C4-2B (cell line): ENCODE data around the gene PPP3R2.
A peak's percentile ranks its signal among the peaks of the same experiment; 100 is the strongest.

Experiments
- H3K27ac ChIP-seq: fragments of 450-650 bp; 2 replicates; pipeline ENCODE4 v1.5.1; 2017
- ZFX ChIP-seq: fragments of 450-650 bp; IDR thresholded peaks from 2 replicates; pipeline ENCODE4 v1.6.1; 2017
- TF ChIP-seq, protein P1 (sequence below): fragments of 450-650 bp; conservative IDR thresholded peaks from 2 replicates; pipeline ENCODE4 v1.5.1; 2017; ENCODE audit warnings: mild to moderate bottlenecking

PPP3R2 gene

DNA sequence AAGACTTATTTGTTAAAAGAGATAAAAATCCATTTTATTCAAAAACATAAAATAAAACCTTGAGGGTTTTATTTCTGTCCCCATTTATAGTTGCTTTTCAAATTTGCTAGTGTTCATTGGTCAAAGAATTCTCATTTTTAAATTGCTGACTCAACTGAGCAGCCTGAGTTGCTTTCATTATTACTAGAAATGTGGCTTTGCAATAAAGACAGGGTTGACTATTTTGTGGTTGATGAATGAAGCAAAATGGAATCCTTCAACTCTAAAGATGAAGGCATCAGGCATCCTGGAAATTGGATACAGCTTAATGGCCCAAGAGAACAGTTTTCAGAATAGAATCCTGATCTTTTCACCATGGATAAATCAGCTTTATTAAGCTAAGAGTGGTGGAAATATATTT lies 23.9 kb upstream of the PPP3R2 start:
- TF ChIP-seq, protein P1, sequence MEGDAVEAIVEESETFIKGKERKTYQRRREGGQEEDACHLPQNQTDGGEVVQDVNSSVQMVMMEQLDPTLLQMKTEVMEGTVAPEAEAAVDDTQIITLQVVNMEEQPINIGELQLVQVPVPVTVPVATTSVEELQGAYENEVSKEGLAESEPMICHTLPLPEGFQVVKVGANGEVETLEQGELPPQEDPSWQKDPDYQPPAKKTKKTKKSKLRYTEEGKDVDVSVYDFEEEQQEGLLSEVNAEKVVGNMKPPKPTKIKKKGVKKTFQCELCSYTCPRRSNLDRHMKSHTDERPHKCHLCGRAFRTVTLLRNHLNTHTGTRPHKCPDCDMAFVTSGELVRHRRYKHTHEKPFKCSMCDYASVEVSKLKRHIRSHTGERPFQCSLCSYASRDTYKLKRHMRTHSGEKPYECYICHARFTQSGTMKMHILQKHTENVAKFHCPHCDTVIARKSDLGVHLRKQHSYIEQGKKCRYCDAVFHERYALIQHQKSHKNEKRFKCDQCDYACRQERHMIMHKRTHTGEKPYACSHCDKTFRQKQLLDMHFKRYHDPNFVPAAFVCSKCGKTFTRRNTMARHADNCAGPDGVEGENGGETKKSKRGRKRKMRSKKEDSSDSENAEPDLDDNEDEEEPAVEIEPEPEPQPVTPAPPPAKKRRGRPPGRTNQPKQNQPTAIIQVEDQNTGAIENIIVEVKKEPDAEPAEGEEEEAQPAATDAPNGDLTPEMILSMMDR, result no peak
- no peak for TF ChIP-seq ZFX
- H3K27ac ChIP-seq, result no peak overlapping the region

DNA sequence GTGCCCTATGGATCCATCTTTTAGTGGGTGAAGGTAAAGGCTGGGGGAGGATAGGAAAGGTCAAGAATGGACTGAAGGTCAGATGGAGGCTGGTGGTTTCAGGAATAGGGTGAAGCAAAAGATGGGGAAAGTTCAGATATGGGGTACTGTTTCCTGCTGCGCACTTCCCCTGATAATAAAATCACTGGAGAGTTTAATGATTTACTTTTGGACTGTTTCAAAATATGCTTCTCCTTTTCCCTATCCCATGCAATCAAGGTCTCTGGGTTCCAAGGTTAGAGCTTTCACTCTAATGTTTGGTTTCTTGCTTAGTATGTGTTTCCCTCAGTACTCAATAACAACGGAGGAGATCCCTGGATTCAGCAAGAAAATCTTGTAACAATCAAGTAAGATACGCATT lies 10.8 kb upstream of the PPP3R2 start:
- H3K27ac ChIP-seq, result no peak overlapping the region
- TF ChIP-seq, protein P1, result no peak
- no peak for TF ChIP-seq ZFX

DNA sequence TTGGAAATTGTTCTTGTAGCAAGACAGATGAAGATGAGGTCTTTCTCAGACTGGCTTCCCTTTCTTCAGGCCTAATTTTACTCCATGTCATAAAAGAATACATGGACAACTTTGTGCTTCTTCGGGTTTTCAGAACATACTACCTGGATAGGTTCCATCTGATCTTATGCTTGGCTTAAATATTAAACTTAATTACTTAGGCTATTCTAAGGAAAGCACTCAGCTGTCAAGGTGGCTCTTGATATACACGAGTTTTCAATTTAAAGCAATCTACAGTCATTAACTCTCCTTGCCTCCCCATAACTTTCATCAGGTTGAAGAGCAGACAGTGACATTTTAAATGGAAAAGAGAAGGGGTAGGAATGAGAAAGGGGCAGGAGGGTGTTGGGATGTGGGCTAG lies 9.5 kb upstream of the PPP3R2 start:
- H3K27ac ChIP-seq, result no peak overlapping the region
- no peak for TF ChIP-seq ZFX
- TF ChIP-seq, protein P1, result no peak

DNA sequence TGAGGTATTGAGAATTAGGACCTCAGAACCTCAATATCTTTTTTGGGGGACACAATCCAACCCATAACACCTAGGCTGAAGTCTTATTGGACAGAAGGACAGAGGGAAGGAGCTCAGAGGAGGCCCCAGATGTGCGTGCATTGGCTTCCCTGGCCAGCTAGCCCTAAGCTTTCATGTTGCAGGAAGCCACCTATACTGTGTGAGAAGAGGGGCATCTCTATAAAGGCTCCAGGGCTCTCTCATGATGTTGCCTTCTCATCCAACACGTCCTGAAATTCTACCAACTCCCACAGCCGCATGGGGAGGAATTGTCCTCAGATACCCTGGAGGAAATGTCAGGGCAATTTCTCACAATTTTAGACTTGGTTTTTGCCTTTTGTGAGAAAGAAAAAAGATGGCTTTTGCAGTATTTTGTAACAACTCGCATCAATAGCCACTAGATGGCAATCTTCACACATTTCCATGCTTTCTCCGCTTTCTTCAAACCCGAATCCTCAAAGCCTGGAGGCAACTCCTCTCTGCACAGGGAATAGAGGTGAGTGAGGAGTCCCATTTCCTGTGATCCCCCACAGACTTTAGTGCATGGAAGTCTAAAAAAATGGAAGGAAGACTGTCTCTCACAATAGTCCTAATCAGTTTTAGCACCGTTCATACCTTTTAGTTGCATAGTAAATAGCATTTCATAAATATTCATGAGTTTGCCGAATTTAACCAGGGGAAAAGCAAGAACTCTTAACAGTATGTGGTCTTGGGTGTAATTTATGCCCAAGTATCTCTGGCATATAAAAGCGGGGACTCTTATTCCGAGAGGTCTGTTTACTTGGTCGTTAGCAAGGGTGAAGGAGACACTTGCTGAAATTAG lies 7.4 kb upstream of the PPP3R2 start:
- no peak overlapping the region; the same call in 1 of the 2 replicates for H3K27ac ChIP-seq
- TF ChIP-seq, protein P1, result peak; percentile 84
- no peak for TF ChIP-seq ZFX

DNA sequence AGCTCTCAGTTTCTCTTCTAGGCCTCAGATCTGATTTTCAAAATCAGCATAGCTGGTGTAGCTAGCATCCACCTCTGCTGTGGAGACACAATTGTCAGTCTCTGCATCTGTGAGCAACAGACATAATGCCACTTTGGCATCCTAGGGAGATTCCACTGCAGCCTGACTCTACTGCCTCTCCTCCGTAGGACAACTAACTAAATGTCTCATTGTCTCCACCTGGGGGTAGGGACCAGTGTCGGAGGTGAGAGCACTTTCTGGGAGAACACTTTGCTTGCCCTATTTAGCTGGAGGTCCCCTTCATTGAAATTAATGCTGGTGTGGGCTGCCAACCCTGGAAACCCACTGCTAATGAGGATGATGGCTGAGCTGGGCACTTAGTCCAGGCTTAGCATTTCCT lies 1.4 kb downstream of the PPP3R2 start:
- no peak overlapping the region for H3K27ac ChIP-seq
- TF ChIP-seq, protein P1, result no peak
- no peak for TF ChIP-seq ZFX

DNA sequence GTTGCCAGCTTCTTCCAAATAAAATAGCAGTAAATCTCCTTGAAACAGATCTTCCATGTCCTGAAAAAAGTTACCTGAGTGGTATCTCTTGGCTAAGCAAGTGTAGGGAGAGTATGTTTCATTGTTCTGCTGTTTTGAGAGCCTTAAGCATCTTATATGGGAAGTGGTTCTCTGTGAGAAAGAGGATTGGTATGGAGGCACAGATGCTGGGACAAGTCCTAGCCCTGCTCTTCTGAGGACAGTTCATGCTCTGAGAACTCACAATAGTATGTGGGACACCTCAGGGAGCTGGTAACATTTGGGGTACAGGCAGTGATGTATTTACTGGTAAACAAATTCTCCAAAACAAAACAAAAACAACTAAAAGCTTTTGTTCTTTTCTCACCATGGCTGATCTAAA lies 2.0 kb downstream of the PPP3R2 start:
- H3K27ac ChIP-seq, result no peak overlapping the region
- no peak for TF ChIP-seq ZFX
- TF ChIP-seq, protein P1, result no peak

DNA sequence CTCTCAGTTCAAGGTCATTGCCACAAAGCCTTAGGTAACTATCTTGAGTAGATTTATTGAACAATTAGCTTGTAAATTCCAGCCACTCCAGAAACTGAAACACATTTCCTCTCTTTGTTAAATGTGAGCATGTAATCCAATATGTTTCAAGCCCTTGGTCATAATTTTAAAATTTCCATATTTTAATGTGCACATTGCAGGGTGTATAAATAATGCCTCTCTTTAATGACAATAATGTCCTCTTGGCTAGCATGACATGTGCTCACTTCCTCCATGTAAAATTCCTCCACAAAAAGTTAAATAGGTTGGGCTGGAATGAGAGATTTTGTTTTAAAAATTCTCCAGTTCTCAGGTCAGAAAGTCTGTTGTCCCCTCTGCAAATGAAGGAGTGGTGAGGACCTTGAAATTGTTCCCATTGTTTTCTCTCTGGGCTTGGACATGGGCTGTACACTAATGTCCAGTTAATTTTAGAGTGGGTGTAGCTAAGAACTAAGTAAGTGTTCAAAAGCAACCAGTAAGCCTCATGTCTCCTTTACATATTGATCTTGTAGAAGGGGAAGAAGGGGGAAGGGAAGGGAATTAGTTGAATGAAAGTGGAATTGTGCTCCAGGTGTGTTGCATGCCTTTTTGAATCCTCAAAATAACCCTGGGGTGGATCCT lies 2.9 kb downstream of the PPP3R2 start:
- TF ChIP-seq, protein P1, result no peak
- TF ChIP-seq ZFX, result no peak
- H3K27ac ChIP-seq, result no peak overlapping the region
